HG03175 (cell line): ENCODE results near the gene ZBTB17.
A peak's percentile ranks its signal among the peaks of the same experiment; 100 is the strongest.
"Not testable (repeated sequence)": the region's sequence is repeated elsewhere in the genome, so short reads cannot be mapped to it uniquely, and the experiment has no call there.

ENCODE experiments used
- ATAC-seq: cut with Tn5 transposase; IDR thresholded peaks from one replicate; pipeline ENCODE4 v1.9.1; 2021; ENCODE audit warnings: mild to moderate bottlenecking, moderate library complexity; ENCODE audit not compliant: unreplicated experiment

ZBTB17 gene

GRCh38 chr1:15975805-15976680 is at the start of gene ZBTB17:
ZBTB17 (minus strand) TSS chr1:15976101; CDS start chr1:15948495, 27,606 bp downstream.
- ATAC-seq = peak; percentile 77

GRCh38 chr1:16023050-16023653 is 47.3 kb upstream of the ZBTB17 start:
- ATAC-seq = no peak

- no peak for ATAC-seq
These were observed 46.5 kb upstream of the ZBTB17 start for GRCh38 chr1:16022393-16022792.

- no peak for ATAC-seq
These were observed 45.8 kb upstream of the ZBTB17 start, which contains the start of gene CLCNKA for GRCh38 chr1:16021681-16022080. CLCNKA (plus strand) TSS chr1:16022036; CDS start chr1:16022620, 584 bp downstream.

GRCh38 chr1:16020878-16021277 is 45.0 kb upstream of the ZBTB17 start:
- ATAC-seq = not testable (repeated sequence)

GRCh38 chr1:16020325-16020724 is 44.4 kb upstream of the ZBTB17 start:
- no peak for ATAC-seq

- ATAC-seq = no peak
These were observed 43.9 kb upstream of the ZBTB17 start for GRCh38 chr1:16019644-16020277.

- no peak for ATAC-seq
These were observed 43.1 kb upstream of the ZBTB17 start for GRCh38 chr1:16018749-16019643.

- ATAC-seq = no peak
These were observed 42.4 kb upstream of the ZBTB17 start for GRCh38 chr1:16018308-16018707.

- ATAC-seq = no peak
These were observed 41.8 kb upstream of the ZBTB17 start, which contains the start of gene HSPB7 for GRCh38 chr1:16017461-16018303. HSPB7 (minus strand) TSS chr1:16018043; CDS start chr1:16017963, 80 bp downstream.

GRCh38 chr1:16017076-16017460 is 41.2 kb upstream of the ZBTB17 start:
- ATAC-seq = no peak

GRCh38 chr1:16015960-16016901 is 40.3 kb upstream of the ZBTB17 start:
- ATAC-seq = no peak

- no peak for ATAC-seq
These were observed 39.6 kb upstream of the ZBTB17 start for GRCh38 chr1:16015491-16015890.

GRCh38 chr1:16014509-16015482 is 38.9 kb upstream of the ZBTB17 start:
- ATAC-seq = no peak

- ATAC-seq = no peak
These were observed 38.0 kb upstream of the ZBTB17 start for GRCh38 chr1:16013908-16014258.

- no peak for ATAC-seq
These were observed 37.5 kb upstream of the ZBTB17 start for GRCh38 chr1:16013220-16013907.
